ENCODE measurements around the gene SHMT1.
A peak's percentile ranks its signal among the peaks of the same experiment; 100 is the strongest.
"Not testable (repeated sequence)": the region's sequence is repeated elsewhere in the genome, so short reads cannot be mapped to it uniquely, and the experiment has no call there.

The SHMT1 gene

GRCh38 chr17:18377437-18378204 lies 14.3 kb upstream of the SHMT1 start, which contains the start of gene EVPLL:
TSS of gene EVPLL (plus strand) at chr17:18377778. CDS start at chr17:18380938, 3,160 bp downstream.
- no peak for DNase-seq

- no peak for DNase-seq
Observed at GRCh38 chr17:18374216-18374615, 10.9 kb upstream of the SHMT1 start.

GRCh38 chr17:18373181-18373580 lies 9.8 kb upstream of the SHMT1 start:
- DNase-seq, result peak; percentile 21

GRCh38 chr17:18371455-18371854 lies 8.1 kb upstream of the SHMT1 start:
- no peak for DNase-seq

- no peak for DNase-seq
Observed at GRCh38 chr17:18370761-18371160, 7.4 kb upstream of the SHMT1 start.

GRCh38 chr17:18368946-18369345 lies 5.6 kb upstream of the SHMT1 start:
- DNase-seq, result no peak

- DNase-seq, result no peak
Observed at GRCh38 chr17:18364166-18364565, 816 bp upstream of the SHMT1 start.

GRCh38 chr17:18362698-18363100 lies 651 bp downstream of the SHMT1 start:
- peak; percentile 28 for DNase-seq

- DNase-seq, result no peak
Observed at GRCh38 chr17:18361837-18362697, 1.3 kb downstream of the SHMT1 start.

GRCh38 chr17:18360518-18360917 lies 2.8 kb downstream of the SHMT1 start:
- DNase-seq, result no peak

GRCh38 chr17:18356624-18357023 lies 6.7 kb downstream of the SHMT1 start:
- DNase-seq, result no peak

- DNase-seq, result no peak
Observed at GRCh38 chr17:18353541-18353940, 9.8 kb downstream of the SHMT1 start.

GRCh38 chr17:18344021-18344420 lies 19.3 kb downstream of the SHMT1 start:
- no peak for DNase-seq

- DNase-seq, result no peak
Observed at GRCh38 chr17:18339933-18340332, 23.4 kb downstream of the SHMT1 start.

GRCh38 chr17:18338158-18338557 lies 25.2 kb downstream of the SHMT1 start:
- DNase-seq, result not testable (repeated sequence)

GRCh38 chr17:18332909-18333489 lies 30.4 kb downstream of the SHMT1 start:
- DNase-seq, result no peak

- no peak for DNase-seq
Observed at GRCh38 chr17:18331879-18332278, 31.5 kb downstream of the SHMT1 start.

- no peak for DNase-seq
Observed at GRCh38 chr17:18328643-18329204, 34.6 kb downstream of the SHMT1 start.

- no peak for DNase-seq
Observed at GRCh38 chr17:18327556-18327955, 35.8 kb downstream of the SHMT1 start.

- DNase-seq, result no peak
Observed at GRCh38 chr17:18327093-18327492, 36.3 kb downstream of the SHMT1 start.

GRCh38 chr17:18326572-18326971 lies 36.8 kb downstream of the SHMT1 start:
- DNase-seq, result no peak

- DNase-seq, result no peak
Observed at GRCh38 chr17:18326039-18326438, 37.3 kb downstream of the SHMT1 start.
